ENCODE results near the gene DYNLT1.
"Not testable (repeated sequence)": the region's sequence is repeated elsewhere in the genome, so short reads cannot be mapped to it uniquely, and the experiment has no call there.

DYNLT1 gene

GRCh38 chr6:158620963-158621693 is 23.4 kb downstream of the DYNLT1 start:
- no peak for DNase-seq (ENCODE audit: low read depth)

GRCh38 chr6:158619922-158620801 is 24.4 kb downstream of the DYNLT1 start:
- no peak overlapping the region for H3K4me3 ChIP-seq (ENCODE audit: low read depth, low read length)
- no peak for TF ChIP-seq CTCF (IDR thresholded peaks at IDR 0.05; ENCODE audit: insufficient read depth, low read depth, low read length, missing control alignments)
- DNase-seq (ENCODE audit: low read depth), result no peak

More at GRCh38 chr6:158620963-158621693, 23.4 kb downstream of the DYNLT1 start:
- no peak overlapping the region for H3K4me3 ChIP-seq (ENCODE audit: low read depth, low read length)
- no peak for TF ChIP-seq CTCF (IDR thresholded peaks at IDR 0.05; ENCODE audit: insufficient read depth, low read depth, low read length, missing control alignments)

GRCh38 chr6:158618289-158618688 is 26.3 kb downstream of the DYNLT1 start:
- not testable (repeated sequence) for H3K4me3 ChIP-seq (ENCODE audit: low read depth, low read length); DNase-seq (ENCODE audit: low read depth)

GRCh38 chr6:158614606-158615005 is 29.9 kb downstream of the DYNLT1 start:
- not testable (repeated sequence) for H3K4me3 ChIP-seq (ENCODE audit: low read depth, low read length); DNase-seq (ENCODE audit: low read depth)

GRCh38 chr6:158611541-158612370 is 32.8 kb downstream of the DYNLT1 start:
- no peak for TF ChIP-seq CTCF (IDR thresholded peaks at IDR 0.05; ENCODE audit: insufficient read depth, low read depth, low read length, missing control alignments)
- no peak overlapping the region for H3K4me3 ChIP-seq (ENCODE audit: low read depth, low read length)
- DNase-seq (ENCODE audit: low read depth), result no peak

GRCh38 chr6:158611039-158611438 is 33.5 kb downstream of the DYNLT1 start:
- no peak for TF ChIP-seq CTCF (IDR thresholded peaks at IDR 0.05; ENCODE audit: insufficient read depth, low read depth, low read length, missing control alignments)
- no peak for DNase-seq (ENCODE audit: low read depth)
- H3K4me3 ChIP-seq (ENCODE audit: low read depth, low read length), result no peak overlapping the region

GRCh38 chr6:158610319-158610968 is 34.1 kb downstream of the DYNLT1 start:
- no peak overlapping the region for H3K4me3 ChIP-seq (ENCODE audit: low read depth, low read length)
- no peak for DNase-seq (ENCODE audit: low read depth)
- no peak for TF ChIP-seq CTCF (IDR thresholded peaks at IDR 0.05; ENCODE audit: insufficient read depth, low read depth, low read length, missing control alignments)

Measured in GM12865 (cell line).